Raji (cell line): ENCODE measurements around the gene GLRX5.

Experiments
- POLR2A ChIP-seq: IDR thresholded peaks from 2 replicates; pipeline ENCODE4 v1.6.1; 2011; ENCODE audit warnings: low read depth, low read length, control low read depth; ENCODE audit not compliant: insufficient read depth

The GLRX5 gene

DNA sequence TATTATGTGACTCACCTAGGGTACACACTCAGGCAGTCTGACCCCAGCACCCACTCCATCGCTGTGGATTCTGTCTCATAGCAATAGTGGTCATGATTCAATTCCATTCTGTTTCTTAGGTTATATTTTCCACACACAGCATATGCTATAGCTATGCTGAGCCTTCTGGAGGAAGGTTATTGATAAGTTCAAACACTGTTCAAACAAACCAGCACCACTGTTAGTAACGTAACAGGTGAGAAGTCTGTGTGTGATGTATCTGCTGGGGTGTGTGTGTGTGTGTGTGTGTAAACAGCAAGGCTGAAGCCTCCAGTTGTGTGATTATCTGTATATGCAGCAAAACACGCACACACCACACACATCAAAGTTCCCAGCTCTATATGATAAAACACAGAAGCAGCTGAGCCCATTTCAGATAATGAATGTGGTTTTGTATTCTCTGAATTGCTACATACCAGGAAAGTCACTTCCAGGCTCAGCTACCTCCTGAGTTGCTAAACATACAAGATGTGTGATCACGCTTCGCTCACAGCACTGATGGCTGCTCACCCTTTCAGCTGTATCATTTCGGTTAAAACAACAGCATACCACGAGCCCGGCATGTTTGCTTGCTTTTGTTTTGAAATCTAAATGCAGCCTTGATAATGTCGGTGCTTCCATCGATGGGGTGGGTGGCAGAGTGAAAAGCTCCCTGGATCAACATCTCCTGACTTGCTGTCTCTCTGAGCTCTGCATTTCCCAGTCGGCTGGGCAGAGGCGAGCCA, 11.6 kb upstream of the GLRX5 start:
- TF ChIP-seq POLR2A: no peak

DNA sequence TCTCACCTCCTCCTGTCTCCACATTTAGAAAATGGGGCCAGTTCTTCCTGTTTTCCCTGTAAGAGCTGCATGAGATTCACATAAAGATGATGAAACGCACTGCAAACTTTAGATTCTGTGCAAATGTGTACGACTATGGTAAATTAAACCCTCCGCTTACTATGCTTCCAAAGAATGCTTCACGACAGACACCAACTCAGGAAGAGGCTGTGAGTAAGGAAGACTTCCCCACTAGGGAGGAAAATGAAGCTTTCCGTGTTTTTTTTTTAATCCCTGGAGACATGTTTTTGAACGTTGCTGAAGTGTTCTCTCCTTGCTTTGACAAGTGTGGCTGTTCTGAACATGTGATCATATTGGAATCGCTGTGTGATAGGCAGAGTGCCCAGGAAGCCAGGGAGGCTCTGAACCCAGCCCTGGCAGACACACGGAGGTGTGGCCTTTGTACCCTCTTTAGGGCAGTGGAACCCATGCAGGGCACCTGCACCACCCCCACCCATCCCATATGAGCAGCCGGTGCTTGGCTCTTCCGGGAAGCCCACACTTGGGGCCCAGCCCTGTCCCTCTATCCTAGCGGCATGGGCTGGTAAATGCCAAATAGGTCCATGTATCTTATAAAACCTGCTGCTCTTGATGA, 10.9 kb upstream of the GLRX5 start:
- no peak for TF ChIP-seq POLR2A

DNA sequence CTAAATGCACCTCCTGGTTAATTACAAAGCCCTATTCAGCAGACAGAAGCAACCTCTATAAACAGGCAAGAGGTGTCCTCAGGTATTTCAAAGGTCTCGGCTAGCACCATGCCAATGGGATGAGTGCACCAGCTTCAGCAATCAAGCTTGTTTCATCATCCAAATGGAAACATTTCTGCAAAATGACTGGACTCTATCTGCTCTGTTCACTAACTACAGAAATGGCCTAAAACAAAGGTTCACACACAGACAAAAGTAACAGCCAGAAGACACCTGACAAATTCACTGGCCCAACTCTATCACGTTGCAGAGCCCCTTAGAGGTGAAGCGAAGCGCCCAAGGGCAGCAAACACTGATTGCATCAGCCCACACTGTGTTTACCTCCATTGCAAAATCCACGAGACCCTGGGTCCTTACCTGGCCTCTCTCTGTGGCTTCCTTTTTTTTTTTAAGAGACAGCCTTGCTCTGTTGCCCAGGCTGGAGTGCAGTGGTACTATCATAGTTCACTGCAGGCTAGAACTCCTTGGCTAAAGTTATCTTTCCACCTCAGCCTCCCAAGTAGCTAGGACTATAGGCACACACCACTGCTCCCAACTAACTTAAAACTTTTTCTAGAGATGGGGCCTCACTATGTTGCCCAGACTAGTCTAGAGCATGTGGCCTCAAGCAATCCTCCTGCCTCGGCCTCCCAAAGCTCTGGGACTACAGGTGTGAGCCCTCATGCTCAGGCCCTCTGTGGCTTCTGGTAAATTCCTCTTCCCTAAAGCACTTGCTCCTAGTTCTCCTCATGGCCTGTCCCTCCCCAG, 9.9 kb upstream of the GLRX5 start:
- TF ChIP-seq POLR2A: no peak

DNA sequence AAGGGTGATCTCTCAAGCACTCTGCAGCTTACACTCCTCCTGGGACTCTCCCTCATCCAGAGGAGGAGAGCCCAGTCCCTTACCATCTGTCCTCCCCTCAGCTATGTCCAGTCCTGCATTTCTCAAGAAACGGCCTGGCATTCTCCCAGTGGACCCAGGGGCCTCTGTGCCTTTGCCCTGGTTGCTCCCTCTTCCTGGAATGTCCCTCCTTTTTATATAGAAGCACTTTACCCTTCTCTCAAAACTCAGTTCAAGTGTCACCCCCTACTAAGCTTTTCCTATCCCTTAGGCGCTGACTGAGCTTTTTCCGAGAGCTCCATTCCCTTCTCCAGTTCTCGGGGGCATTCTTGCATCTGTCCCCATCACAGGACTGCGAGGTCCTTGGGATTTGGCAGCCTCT, 8.9 kb upstream of the GLRX5 start:
- no peak for TF ChIP-seq POLR2A

DNA sequence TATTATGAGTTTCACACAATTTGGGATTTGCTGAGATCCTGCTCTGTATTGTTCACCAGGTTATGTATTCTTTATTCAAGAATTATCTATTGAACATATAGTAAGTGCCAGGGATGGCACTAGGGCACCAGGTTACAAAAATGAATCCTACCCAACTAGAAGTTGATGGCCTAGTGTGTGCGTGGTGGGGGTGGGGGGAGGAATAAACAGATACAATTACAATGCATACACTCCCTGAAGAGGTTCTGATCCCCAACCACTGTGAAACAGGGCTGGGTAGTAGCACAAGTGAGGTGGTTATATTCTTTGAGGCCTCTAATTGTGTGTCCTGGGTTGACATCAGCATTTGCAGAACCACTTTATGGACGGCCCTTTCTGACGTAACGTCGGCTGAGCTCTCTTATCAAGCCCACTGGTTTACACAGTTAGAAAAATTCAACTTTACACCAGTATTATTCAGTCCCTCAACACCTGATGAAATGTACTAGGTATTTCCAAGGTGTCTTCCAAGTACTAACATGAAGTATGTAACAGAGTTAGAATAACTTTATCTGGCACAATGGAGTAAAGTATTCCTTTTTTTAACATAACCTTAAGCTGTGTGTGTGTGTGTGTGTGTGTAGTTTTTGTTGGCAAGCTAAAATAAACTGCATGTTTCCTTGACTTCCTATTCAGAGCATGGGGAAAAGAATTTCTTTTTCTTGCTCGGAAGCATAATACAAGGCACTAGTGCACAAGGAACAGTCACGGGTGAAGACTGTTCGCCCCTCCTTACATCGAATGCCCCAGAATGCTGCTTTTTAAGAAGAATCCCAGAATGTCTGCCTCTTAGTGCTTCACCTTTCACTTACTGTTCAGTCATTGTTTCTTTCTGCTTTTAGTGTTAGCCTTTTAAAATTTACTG, 8.1 kb upstream of the GLRX5 start:
- TF ChIP-seq POLR2A: no peak

DNA sequence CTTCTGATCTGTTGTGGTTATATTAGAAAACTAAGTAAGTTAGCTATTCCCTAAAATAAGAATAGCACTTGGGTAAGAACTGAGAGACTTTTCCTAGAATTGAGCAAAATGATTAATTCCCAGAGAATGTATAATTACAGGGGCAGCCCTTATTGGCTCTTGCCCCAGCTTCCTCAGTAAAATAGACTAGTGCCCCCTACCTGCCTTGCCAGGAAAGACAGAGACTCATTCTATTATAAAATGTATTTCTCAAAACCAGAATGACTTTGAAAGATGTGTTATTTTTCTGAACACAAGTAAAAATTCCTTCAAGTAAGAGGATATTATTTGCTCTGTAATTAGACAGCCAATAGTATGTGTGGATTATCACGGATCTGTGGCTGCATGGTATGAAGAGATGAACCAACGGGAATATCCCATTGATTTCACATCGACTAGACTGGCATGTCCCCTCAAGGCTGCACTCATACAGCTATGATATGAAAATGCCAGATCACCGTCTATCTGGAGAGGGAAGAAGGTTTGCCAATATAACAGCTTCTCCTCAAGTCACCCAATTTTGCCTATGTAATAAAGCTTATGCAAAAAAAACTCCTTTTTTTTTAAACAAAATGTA, 7.4 kb upstream of the GLRX5 start:
- no peak for TF ChIP-seq POLR2A

DNA sequence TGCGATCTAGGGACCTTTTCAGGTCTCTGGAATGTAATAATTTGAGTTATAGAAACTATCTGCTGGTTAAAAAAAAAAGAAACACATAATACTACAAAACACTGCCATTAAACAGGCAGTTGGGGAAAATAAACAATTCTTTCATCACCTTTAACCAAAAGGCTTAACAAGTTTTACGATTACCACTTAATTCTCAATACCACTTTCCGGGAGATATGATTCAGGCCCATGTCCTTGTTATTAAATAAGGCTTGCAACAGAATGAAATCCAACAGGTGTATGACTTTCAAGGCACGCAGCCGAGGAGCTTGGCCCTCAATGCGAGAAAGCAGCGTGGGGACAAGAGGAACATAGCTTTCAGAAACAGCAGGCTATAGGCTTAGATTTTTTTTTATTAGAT, 5.6 kb upstream of the GLRX5 start:
- no peak for TF ChIP-seq POLR2A

DNA sequence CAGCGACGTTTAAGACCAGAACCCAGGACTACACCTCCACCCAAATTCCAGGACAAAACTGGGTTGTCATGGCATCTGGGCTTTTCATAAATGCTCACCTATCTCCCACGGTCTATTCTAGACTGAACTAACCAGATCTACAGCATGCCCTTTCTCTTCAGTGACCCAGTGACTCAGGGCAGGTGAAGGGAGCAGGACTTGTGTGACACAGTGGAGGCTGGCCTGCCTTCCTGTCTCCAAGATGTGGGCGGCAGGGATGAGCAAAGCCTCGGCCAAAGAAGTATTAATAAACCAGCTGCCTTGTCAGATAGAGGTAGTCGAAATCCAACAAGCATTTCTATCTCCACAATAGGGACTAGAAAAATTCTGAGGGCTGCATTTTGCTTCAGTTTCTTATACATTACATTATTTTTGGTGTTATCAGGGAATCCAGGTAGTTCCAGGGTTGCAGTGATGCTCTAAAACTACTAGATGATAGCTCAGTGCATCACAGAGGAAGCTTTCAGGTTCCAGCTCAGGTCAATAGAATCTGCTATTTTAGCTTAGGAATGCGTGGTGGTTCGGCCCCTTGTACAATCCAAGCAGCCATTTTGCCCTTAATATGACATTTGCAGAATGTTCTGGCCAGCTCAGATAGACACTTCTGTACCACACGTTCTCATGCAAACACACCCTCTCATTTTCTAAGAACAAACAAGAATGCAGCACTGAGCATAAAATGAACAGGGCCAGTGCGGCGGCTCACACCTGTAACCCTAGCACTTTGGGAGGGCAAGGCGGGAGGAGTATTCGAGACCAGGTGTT, 4.2 kb upstream of the GLRX5 start:
- TF ChIP-seq POLR2A: no peak

DNA sequence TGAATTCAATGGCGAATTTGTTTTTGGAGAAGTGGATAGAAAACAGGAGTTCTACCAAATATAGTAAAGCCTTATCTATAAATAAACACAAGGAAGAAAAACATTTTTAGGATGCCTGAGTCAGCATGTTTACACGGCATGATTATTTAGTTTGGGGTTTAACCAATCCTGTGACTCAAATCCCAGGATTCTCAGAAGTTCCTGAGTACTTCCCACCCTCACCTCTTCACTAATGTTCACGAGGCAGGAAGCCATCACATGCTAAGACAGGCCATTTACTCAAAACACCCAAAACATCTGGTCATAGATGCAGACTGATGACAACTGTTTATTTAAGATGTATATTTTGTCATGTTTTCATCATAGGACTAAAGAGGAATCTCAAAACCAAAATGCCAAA, 3.4 kb upstream of the GLRX5 start:
- TF ChIP-seq POLR2A: no peak

DNA sequence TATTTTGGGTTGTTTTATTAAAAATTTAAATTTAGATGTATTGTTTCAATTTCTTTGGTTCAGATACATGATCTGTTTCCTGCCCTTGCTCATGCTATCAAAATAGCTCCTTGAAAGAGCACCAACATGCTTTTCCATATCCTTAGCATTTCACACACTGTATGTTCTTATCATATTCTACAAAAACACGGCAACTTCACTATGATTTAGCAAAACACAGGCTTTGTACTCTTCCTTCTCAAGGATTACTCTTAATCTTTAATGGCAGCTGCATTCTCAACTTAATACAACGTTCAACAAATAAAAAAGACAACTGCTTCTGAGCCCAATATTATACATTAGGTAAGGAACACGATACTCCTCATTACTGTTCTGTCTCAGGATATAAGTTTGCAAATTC, 2.9 kb upstream of the GLRX5 start:
- no peak for TF ChIP-seq POLR2A

DNA sequence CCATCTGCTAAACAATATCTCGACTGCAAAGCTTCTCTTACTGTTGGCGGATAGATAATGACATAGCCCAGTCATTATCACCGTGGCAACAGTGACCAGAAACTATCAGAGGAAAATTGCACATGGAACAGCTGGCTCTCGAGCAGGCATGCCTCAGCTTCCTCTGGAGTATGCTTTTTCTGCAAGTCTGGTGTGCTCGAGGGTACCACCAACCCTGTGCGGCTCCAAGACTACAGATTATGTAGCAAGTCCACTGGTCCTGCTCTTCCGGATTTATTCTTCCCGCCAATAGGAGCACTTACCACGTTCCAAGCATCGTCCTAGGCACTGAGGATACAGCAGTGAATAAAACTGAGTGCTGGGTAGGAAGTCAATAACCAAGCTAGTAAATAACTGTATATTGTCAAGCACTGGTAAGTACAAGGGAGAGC, 1.4 kb upstream of the GLRX5 start:
- TF ChIP-seq POLR2A: peak; percentile 32; the same call in 1 of the 2 replicates

DNA sequence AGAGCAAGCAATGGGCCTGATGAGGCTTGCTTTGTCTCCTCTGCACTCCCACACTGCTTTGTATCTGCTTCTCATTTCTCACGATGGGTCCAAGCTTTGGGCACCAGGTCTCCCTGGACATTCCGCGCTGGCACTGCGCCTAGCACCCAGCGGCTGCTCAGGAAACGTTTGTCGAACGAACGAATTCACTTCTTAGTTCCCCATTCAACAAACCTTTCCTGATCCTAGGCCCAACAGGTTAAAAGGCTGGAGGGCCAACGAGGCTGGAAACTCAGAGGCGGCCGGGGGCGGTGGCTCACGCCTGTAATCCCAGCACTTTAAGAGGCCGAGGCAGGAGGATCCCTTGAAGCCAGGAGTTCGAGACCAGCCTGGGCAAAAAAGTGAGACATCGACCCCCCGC, 1.0 kb upstream of the GLRX5 start:
- TF ChIP-seq POLR2A: no peak

DNA sequence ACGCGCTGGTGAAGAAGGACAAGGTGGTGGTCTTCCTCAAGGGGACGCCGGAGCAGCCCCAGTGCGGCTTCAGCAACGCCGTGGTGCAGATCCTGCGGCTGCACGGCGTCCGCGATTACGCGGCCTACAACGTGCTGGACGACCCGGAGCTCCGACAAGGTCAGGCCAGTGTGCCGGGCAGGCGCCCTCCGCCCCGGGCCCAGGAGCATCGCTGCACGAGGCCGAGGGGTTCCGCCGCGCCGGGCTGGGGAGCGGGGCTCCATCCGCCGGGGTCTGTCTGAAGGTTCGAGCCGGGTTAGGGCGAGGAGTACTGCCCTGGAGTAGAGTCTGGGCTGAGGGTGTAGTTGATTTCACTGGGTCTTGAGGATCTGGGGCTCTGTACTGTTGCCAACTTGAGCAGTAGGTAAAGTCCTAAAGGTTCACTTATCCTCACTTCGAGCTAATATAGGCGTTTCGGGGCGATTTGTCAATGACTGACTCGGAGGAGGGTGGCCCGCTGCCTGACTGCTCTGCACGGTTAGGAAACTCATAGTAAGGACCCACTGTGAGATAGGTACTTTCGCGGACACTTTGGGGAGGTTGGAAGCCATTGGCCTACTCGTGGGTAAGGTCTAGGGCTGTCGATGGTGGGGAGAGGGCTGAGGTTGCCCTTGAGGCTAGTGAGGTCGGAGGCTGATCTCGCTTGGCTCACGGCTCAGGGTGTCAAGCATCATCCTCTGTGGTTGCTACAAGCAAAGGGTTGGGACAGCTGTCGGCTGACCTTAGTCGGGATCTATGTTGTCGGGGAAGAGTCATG, 574 bp downstream of the GLRX5 start:
- no peak; the same call in 1 of the 2 replicates for TF ChIP-seq POLR2A
